ENCODE results near the gene KRTAP19-2.

Gene KRTAP19-2

DNA sequence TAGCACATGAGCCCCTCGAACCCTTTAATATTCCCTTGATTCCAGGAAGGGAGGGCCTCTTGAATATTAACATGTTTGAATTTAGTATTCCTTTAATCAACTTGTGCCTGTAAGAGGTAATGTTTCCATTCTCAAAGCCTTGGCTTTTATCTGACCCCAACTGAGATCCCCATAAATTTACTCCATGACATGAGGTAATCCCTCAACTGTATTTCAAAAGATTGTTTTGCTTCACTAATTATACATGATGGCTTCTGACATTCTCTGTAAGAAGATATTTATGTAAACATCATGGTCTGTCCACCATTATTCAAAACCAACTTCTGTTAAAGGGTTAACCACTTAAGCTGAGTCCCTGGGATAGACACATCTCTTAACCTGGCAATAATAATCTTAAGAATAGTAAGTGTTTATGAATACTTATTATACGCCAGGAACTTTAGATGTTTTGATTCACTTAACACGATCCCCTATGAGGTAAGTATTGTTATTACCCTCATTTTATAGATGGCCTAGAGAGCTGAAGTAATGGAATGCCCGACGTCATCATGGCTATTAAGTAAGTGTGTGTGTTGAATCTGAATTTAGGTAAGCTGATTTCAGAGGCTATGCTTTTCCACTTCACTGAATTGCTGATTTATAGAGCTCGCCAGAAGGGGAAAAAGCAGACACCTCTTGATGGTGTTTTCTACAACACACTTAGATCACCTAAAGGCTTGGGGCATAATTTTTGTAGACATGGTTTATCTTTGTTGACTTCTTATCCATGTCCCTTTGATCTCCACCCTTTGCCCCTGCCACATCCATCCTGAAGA is 18.1 kb downstream of the KRTAP19-2 start:
- Histone ChIP-seq H3K27me3 (replicated peaks; ENCODE audit: insufficient read depth, low read length) (no peaks in the 10 kb centered on the region), H3F3A (ENCODE audit: insufficient read depth, low read length) (no peaks in the 10 kb centered on the region), H3K4me1 (ENCODE audit: low read length) (no peaks in the 10 kb centered on the region), H3K9ac (ENCODE audit: low read length) (no peak overlapping the region), H3K27ac (ENCODE audit: low read length) (no peak overlapping the region), H3K4me3 (ENCODE audit: low read length) (no peak overlapping the region), H3K9me3 (replicated peaks; ENCODE audit: insufficient read depth, low read length) (no peaks in the 10 kb centered on the region), H3K79me2 (ENCODE audit: low read length) (no peaks in the 10 kb centered on the region), H2AFZ (ENCODE audit: low read length) (no peak overlapping the region), H3K4me2 (ENCODE audit: low read depth, low read length) (no peak overlapping the region), H4K20me1 (ENCODE audit: insufficient read depth, low read length) (no peaks in the 10 kb centered on the region), H3K36me3 (replicated peaks; ENCODE audit: insufficient read depth, low read length) (no peaks in the 10 kb centered on the region), H3K9me2 (replicated peaks; ENCODE audit: insufficient read depth, low read length) (no peaks in the 10 kb centered on the region)
- DNase-seq, result no peak
- TF ChIP-seq EZH2phosphoT487 (IDR thresholded peaks at IDR 0.05; ENCODE audit: low read length) (no peak), EZH2 (optimal IDR thresholded peaks at IDR 0.05; ENCODE audit: low read depth, low read length) (no peak)
- TF ChIP-seq, protein P1, sequence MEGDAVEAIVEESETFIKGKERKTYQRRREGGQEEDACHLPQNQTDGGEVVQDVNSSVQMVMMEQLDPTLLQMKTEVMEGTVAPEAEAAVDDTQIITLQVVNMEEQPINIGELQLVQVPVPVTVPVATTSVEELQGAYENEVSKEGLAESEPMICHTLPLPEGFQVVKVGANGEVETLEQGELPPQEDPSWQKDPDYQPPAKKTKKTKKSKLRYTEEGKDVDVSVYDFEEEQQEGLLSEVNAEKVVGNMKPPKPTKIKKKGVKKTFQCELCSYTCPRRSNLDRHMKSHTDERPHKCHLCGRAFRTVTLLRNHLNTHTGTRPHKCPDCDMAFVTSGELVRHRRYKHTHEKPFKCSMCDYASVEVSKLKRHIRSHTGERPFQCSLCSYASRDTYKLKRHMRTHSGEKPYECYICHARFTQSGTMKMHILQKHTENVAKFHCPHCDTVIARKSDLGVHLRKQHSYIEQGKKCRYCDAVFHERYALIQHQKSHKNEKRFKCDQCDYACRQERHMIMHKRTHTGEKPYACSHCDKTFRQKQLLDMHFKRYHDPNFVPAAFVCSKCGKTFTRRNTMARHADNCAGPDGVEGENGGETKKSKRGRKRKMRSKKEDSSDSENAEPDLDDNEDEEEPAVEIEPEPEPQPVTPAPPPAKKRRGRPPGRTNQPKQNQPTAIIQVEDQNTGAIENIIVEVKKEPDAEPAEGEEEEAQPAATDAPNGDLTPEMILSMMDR (IDR thresholded peaks at IDR 0.05; ENCODE audit: low read length), result no peak

DNA sequence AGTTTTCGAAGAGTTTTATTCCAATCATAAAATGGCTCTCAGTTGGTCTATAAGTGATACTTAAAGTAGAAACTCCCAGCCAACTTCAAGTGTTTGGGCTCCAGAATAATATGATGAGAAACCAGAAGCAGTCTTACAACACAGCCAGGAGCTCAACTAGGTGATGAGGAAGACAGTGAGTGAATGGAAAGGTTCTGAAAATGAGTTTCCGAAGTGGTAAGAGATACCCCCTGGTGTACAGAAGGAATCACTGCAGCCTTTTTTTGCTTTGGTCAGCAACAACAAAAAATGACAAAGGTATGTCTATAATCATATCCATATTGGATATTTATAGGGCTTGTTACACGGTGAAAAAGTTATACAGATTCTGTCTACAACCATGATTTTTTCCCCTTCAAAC is 23.5 kb downstream of the KRTAP19-2 start:
- no peaks in the 10 kb centered on the region for H3K27me3 ChIP-seq (replicated peaks; ENCODE audit: insufficient read depth, low read length)
- H3K4me1 ChIP-seq (ENCODE audit: low read length), result no peaks in the 10 kb centered on the region
- H3K79me2 ChIP-seq (ENCODE audit: low read length), result no peaks in the 10 kb centered on the region
- no peaks in the 10 kb centered on the region for H3K9me3 ChIP-seq (replicated peaks; ENCODE audit: insufficient read depth, low read length)
- H3K4me3 ChIP-seq (ENCODE audit: low read length), result no peak overlapping the region
- TF ChIP-seq EZH2 (optimal IDR thresholded peaks at IDR 0.05; ENCODE audit: low read depth, low read length), result no peak
- TF ChIP-seq, protein P1 (IDR thresholded peaks at IDR 0.05; ENCODE audit: low read length), result peak; percentile 64
- H2AFZ ChIP-seq (ENCODE audit: low read length), result 0 out of 2 replicates have a peak overlapping the region, but pooled peaks have one; percentile 9
- no peaks in the 10 kb centered on the region for H3K36me3 ChIP-seq (replicated peaks; ENCODE audit: insufficient read depth, low read length)
- no peak overlapping the region for H3K9ac ChIP-seq (ENCODE audit: low read length)
- H4K20me1 ChIP-seq (ENCODE audit: insufficient read depth, low read length), result no peaks in the 10 kb centered on the region
- H3K4me2 ChIP-seq (ENCODE audit: low read depth, low read length), result no peak overlapping the region
- DNase-seq, result peak; percentile 41
- no peaks in the 10 kb centered on the region for H3K9me2 ChIP-seq (replicated peaks; ENCODE audit: insufficient read depth, low read length)
- H3F3A ChIP-seq (ENCODE audit: insufficient read depth, low read length), result no peaks in the 10 kb centered on the region
- H3K27ac ChIP-seq (ENCODE audit: low read length), result no peak overlapping the region

DNA sequence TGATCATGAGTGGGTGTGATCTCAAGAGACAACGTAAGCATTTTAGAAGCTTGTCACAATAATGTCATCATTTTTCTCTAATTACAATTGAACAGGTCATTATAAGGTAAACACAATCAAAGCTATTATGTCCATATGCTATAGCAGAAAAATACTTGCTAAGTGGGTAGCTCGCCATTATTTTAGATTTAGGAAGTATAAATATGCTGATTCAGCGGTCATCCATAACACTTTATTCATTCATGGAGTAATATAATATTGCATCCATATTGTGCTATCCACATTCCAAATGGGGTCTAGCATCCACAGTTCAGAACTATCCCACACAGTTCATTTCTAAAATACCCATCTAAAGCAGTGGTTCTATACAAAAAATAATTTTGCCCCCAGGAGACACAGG is 38.7 kb downstream of the KRTAP19-2 start:
- Histone ChIP-seq H3K27me3 (replicated peaks; ENCODE audit: insufficient read depth, low read length) (no peaks in the 10 kb centered on the region), H3K9ac (ENCODE audit: low read length) (no peak overlapping the region), H3F3A (ENCODE audit: insufficient read depth, low read length) (no peaks in the 10 kb centered on the region), H3K79me2 (ENCODE audit: low read length) (no peaks in the 10 kb centered on the region), H4K20me1 (ENCODE audit: insufficient read depth, low read length) (no peaks in the 10 kb centered on the region), H3K4me1 (ENCODE audit: low read length) (no peaks in the 10 kb centered on the region), H3K9me3 (replicated peaks; ENCODE audit: insufficient read depth, low read length) (no peaks in the 10 kb centered on the region), H3K9me2 (replicated peaks; ENCODE audit: insufficient read depth, low read length) (no peaks in the 10 kb centered on the region), H3K4me3 (ENCODE audit: low read length) (no peak overlapping the region), H3K36me3 (replicated peaks; ENCODE audit: insufficient read depth, low read length) (no peaks in the 10 kb centered on the region), H2AFZ (ENCODE audit: low read length) (no peak overlapping the region), H3K27ac (ENCODE audit: low read length) (no peak overlapping the region), H3K4me2 (ENCODE audit: low read depth, low read length) (no peak overlapping the region)
- DNase-seq, result no peak
- no peak for TF ChIP-seq EZH2 (optimal IDR thresholded peaks at IDR 0.05; ENCODE audit: low read depth, low read length)

DNA sequence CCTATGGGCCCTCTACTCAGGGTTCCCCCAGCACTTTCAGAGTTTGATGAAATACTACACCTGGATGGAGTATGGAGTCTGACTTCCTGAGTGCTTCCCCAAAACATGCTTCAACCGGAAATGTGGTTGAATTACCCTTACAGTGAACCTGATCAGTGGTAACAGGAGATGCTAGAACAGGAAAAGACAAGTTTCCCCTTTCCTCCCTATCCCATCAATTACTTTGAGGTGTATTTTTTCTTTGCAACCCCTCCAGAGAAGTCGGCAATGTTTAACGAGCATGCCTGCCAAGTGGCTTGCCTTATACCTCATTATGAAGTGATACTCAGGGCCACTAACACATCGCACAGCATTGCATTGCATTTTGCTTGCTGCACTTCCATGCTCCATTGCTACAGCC is 40.2 kb downstream of the KRTAP19-2 start:
- no peaks in the 10 kb centered on the region for H3F3A ChIP-seq (ENCODE audit: insufficient read depth, low read length)
- H3K4me1 ChIP-seq (ENCODE audit: low read length), result no peaks in the 10 kb centered on the region
- H3K36me3 ChIP-seq (replicated peaks; ENCODE audit: insufficient read depth, low read length), result no peaks in the 10 kb centered on the region
- H3K9me3 ChIP-seq (replicated peaks; ENCODE audit: insufficient read depth, low read length), result no peaks in the 10 kb centered on the region
- H3K4me3 ChIP-seq (ENCODE audit: low read length), result no peak overlapping the region
- H3K9ac ChIP-seq (ENCODE audit: low read length), result no peak overlapping the region
- no peaks in the 10 kb centered on the region for H3K27me3 ChIP-seq (replicated peaks; ENCODE audit: insufficient read depth, low read length)
- H3K9me2 ChIP-seq (replicated peaks; ENCODE audit: insufficient read depth, low read length), result no peaks in the 10 kb centered on the region
- no peak overlapping the region for H3K27ac ChIP-seq (ENCODE audit: low read length)
- TF ChIP-seq, protein P1 (IDR thresholded peaks at IDR 0.05; ENCODE audit: low read length), result no peak
- TF ChIP-seq EZH2phosphoT487 (IDR thresholded peaks at IDR 0.05; ENCODE audit: low read length) (no peak), EZH2 (optimal IDR thresholded peaks at IDR 0.05; ENCODE audit: low read depth, low read length) (no peak)
- no peak overlapping the region for H3K4me2 ChIP-seq (ENCODE audit: low read depth, low read length)
- no peak overlapping the region for H2AFZ ChIP-seq (ENCODE audit: low read length)
- H4K20me1 ChIP-seq (ENCODE audit: insufficient read depth, low read length), result no peaks in the 10 kb centered on the region
- DNase-seq, result no peak
- no peaks in the 10 kb centered on the region for H3K79me2 ChIP-seq (ENCODE audit: low read length)
